Stimulated activated CD8-positive, alpha-beta memory T cell treated with anti-CD3 and anti-CD28 coated beads, Interleukin-7, amount 100 ng/mL, for 48 hours (primary cell): Measurements from ENCODE around the gene SIX3.

Experiments used
- DNase-seq, 2 donors: peaks; one replicate each; pipeline ENCODE4 v3.0.0-alpha.2; 2020; ENCODE audit warnings: low read depth in 1 of 2; ENCODE audit errors: extremely low read depth in 1 of 2

SIX3 gene

GRCh38 chr2:44930274-44931197, 11.0 kb upstream of the SIX3 start:
- no peak for DNase-seq

GRCh38 chr2:44931198-44931780, 10.2 kb upstream of the SIX3 start:
- no peak for DNase-seq

DNA sequence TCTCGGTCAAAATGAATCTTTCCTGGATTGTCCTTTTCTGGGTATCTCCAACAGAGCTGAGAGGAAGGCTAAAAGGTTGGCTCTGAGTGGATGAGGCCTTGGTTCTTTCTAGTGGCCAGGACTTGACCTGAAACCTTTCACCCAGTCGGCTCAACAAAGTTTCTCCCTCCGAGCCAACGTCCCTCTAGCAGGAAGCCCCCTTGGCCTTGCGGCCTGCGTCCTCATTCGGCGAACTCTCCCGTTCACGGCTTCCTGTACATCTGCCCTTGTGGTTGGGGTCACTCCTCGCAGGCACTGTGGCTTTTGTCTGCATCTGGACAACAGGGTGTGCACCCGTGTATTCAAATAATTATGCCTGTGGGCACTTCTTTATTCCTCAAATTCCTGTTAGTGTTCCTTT, 9.4 kb upstream of the SIX3 start:
- DNase-seq: no peak

- DNase-seq: no peak
Measured at GRCh38 chr2:44932564-44933392, 8.7 kb upstream of the SIX3 start.

DNA sequence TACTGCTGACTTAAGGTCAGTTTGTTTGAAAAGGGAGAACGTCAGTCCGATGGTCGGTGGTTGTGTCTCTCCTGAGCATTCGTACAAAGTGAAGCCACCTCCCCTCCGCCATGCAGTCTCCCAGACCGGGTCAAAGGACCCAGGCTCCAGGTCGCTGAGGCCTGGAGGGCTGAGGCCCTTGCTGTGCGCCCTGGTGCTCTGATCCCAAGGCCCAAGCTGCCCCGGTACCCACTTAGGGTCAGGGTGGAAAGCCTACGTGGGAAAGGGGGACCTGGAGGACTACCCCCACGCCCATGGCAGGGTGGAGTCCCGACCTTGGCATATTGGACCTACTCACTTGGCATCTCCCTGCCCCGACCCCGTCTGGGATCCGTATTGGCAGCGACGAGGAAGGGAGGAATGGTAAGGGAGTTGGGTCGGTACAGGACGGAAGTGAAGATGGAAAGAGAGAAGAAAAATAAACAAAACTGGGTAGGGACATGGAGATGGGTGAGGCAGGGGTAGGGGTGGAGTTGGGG, 8.0 kb upstream of the SIX3 start:
- no peak for DNase-seq

DNA sequence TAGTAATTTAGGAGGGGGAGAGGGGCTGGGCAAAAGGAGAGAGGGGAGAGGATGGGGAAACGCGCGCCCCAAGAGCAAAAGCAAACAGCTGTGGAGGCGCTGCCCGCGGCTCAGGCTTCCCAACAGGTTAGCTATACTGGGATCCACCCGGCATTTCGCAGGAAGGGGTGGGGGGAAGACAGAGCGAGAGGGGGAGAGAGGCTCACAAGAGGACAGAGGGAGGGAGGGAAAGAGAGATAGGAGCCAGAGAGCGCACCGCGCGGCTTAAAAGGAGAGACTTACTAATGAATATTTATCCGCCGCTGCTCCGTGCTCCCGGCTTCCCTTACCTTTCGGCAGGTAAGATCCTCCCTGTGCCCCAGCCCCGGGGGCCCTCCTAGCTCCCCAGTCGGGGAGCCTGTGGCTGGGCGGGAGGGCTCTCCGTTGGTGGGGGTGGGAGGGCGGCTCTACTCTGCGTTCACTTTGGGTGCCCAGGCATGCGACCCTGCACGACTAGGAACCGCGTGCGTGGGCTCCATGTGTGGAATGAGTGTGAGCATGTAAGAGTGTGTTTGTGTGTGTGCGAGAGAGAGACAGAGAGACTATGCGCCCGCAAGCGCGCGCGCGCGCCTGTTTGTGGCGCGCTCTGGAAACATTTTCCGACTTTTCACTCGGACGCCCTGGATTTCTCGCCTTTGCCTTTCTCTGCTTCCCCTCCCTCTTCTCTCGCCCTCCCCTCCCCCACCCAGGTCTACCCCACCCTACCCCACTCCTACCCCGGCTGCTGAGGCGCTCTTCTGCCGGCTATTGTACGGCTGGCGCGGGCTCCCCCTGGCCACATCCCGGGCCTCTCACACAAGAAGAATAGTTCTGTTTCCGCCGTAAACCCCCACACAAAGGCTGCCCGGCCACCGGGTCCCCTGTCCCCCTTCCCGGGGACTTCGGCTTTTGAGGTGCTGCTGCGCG, 7.2 kb upstream of the SIX3 start:
- no peak for DNase-seq

- DNase-seq: no peak
Measured at GRCh38 chr2:44934983-44935728, 6.3 kb upstream of the SIX3 start.

DNA sequence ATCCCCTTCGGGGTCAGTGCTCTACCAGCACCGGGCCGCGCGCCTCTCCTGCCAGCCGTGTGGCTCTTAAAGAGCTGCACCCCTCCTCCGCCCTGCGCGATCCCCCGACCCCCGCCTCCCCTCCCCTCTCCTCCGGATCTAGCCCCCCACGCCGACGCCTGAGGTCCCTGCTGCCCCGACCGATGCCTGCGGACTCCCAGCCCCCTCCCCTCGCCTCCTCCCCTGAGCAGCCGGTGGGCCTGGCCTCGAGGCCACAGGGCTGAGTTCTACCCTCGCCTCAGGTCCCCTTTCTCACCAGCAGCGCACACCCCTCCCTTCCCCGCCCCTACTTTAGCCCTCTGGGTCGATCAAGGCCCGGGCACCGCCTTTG, 5.8 kb upstream of the SIX3 start:
- no peak for DNase-seq

- no peak for DNase-seq
Measured at GRCh38 chr2:44936275-44936674, 5.2 kb upstream of the SIX3 start.

GRCh38 chr2:44936715-44937687, 4.5 kb upstream of the SIX3 start:
- no peak for DNase-seq

DNA sequence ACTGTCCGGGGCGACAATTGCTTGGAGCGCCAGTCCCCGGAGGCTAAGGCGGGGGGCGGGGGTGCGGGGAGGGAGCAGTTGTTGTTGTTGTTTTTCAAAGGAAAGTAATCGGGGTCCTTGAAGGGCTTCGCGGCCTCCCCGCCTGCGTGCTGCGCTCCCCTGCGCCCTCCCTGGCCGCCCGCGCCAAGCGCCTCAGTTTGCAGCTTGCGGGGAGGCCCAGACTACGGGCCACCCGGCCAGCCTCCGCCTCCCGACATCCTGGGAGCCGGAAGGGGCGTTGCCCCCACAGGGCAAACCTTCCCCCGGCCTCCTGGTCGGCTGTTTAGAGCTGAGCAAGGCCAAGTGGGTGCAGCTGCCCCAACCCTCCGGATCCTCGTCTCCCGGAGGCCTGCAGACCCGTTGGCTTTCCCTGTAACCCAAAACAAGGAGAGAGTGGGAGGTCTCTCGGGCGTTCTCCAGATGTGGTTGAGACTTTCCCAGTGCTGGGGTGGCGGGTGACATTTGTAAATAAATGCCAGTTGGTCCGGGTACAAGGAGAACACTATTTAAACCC, 3.7 kb upstream of the SIX3 start:
- DNase-seq: peak in 1 of 2 donors; percentile 28

GRCh38 chr2:44938287-44939105, 3.0 kb upstream of the SIX3 start:
- no peak for DNase-seq

GRCh38 chr2:44939106-44940048, 2.1 kb upstream of the SIX3 start:
- no peak for DNase-seq

DNA sequence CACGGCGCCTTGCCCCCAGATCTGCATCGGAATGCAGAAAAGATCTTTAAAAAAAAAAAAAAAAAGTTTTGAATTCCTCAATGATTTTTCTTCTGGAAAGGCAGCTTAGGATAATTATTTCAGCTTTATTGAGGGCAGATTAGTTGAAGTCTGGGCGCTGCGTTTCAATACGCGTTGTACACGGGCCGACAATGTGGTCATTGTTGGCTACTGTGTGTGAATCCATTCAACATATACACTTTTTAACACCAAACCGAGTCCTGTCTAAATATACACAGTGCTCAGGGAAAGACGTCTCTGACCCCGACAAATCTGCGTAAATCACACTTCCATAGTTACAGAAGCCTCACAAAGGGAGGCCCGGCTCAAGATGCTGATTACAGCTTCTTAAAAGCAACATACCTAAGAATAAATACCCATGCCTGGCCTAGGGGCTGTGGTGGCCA, 1.4 kb upstream of the SIX3 start:
- DNase-seq: no peak

GRCh38 chr2:44940732-44941464, 604 bp upstream of the SIX3 start:
- DNase-seq: no peak
